Body of pancreas (tissue), 4 donors: ENCODE measurements around the gene TNFSF4.

Source experiments
- POLR2A ChIP-seq, 3 donors: fragments of 450-650 bp; IDR thresholded peaks; one replicate each; pipeline ENCODE4 v1.6.1; 2016; ENCODE audit warnings: antibody characterized with exemption in 3 of 3, mild to moderate bottlenecking in 2 of 3
- TF ChIP-seq, protein P1 (sequence below), 7 experiments: fragments of 450-650 bp in 4 of 7; fragments of 200-600 bp in 3 of 7; sonication (generic) in 3 of 7; IDR thresholded peaks; one replicate each; pipeline ENCODE4 v1.5.1; 2016 to 2019; ENCODE audit warnings: antibody characterized with exemption in 7 of 7

GRCh38 chr1:173201969-173202368 is 5.2 kb downstream of the TNFSF4 start:
- TF ChIP-seq, protein P1, sequence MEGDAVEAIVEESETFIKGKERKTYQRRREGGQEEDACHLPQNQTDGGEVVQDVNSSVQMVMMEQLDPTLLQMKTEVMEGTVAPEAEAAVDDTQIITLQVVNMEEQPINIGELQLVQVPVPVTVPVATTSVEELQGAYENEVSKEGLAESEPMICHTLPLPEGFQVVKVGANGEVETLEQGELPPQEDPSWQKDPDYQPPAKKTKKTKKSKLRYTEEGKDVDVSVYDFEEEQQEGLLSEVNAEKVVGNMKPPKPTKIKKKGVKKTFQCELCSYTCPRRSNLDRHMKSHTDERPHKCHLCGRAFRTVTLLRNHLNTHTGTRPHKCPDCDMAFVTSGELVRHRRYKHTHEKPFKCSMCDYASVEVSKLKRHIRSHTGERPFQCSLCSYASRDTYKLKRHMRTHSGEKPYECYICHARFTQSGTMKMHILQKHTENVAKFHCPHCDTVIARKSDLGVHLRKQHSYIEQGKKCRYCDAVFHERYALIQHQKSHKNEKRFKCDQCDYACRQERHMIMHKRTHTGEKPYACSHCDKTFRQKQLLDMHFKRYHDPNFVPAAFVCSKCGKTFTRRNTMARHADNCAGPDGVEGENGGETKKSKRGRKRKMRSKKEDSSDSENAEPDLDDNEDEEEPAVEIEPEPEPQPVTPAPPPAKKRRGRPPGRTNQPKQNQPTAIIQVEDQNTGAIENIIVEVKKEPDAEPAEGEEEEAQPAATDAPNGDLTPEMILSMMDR (IDR thresholded peaks at IDR 0.05): no peak
- TF ChIP-seq POLR2A (IDR thresholded peaks at IDR 0.05): no peak
